Cardiac muscle cell (in vitro differentiated cells and primary cell): Measurements from ENCODE around the gene TOR1B. TPM values are rescaled to one million over a fixed set of nuclear protein-coding genes. Genes with fewer than 3 reads are reported as not detected.
A peak's percentile ranks its signal among the peaks of the same experiment; 100 is the strongest.

Source experiments
- DNase-seq, 2 donors: peaks; one replicate each; pipeline versions ENCODE4 v3.0.0 to v3.0.0-alpha.2; 2010 to 2017; ENCODE audit warnings: low read depth in 1 of 2, low spot score in 1 of 2
- H3K27ac ChIP-seq: fragments of 200-600 bp; sonication (generic); 2 replicates; pipeline ENCODE4 v1.5.1; 2016
- H3K27me3 ChIP-seq: fragments of 200-600 bp; sonication (generic); 2 replicates; pipeline ENCODE4 v1.6.0; 2016; ENCODE audit warnings: control low read depth
- H3K36me3 ChIP-seq: fragments of 200-600 bp; sonication (generic); 2 replicates; pipeline ENCODE4 v1.5.1; 2016; ENCODE audit warnings: control low read depth
- H3K4me1 ChIP-seq: fragments of 200-600 bp; sonication (generic); 2 replicates; pipeline ENCODE4 v1.8.1; 2017; ENCODE audit warnings: low read depth, mild to moderate bottlenecking, mixed run types
- H3K4me3 ChIP-seq: fragments of 200-600 bp; sonication (generic); 2 replicates; pipeline ENCODE4 v1.5.1; 2016; ENCODE audit warnings: mild to moderate bottlenecking
- H3K9me3 ChIP-seq: fragments of 200-600 bp; sonication (generic); 2 replicates; pipeline ENCODE4 v1.5.1; 2017; ENCODE audit warnings: low read depth, mild to moderate bottlenecking, control low read depth
- CTCF ChIP-seq: IDR thresholded peaks from 2 replicates; pipeline ENCODE4 v1.5.1; 2012; ENCODE audit warnings: low read depth, mild to moderate bottlenecking, low read length
- polyA plus RNA-seq: library from polyadenylated mRNA; unstranded; fragments of >200 nt; fragmentation: Nextera tagmentation; extraction: Ambion mirVana; gene quantifications from 2 replicates; pipeline ENCODE4 v1.2.1, GENCODE V29; 2016
- total RNA-seq: library from RNA; depleted of rRNA; stranded (reverse); fragments of >200 nt; gene quantifications from 2 replicates; pipeline ENCODE4 v1.2.3, GENCODE V29; 2016

The TOR1B gene
- total and polyA plus RNA-seq, 2 experiments from 2014 or later, result 12.7 to 18.0 TPM

- TF ChIP-seq CTCF, result no peak
- Histone ChIP-seq H3K9me3 (no peaks in the 10 kb centered on the region), H3K27me3 (no peaks in the 10 kb centered on the region), H3K4me1 (no peaks in the 10 kb centered on the region), H3K36me3 (no peaks in the 10 kb centered on the region), H3K4me3 (peak overlapping the region; percentile 89), H3K27ac (no peak overlapping the region)
- DNase-seq, result no peak
These were observed 684 bp downstream of the TOR1B start for GRCh38 chr9:129803676-129804060.

GRCh38 chr9:129806061-129806460 lies 3.1 kb downstream of the TOR1B start:
- Histone ChIP-seq H3K4me1 (no peaks in the 10 kb centered on the region), H3K27ac (no peak overlapping the region), H3K36me3 (peaks cover 2% of the 10 kb centered on the region), H3K4me3 (no peak overlapping the region), H3K27me3 (no peaks in the 10 kb centered on the region), H3K9me3 (no peaks in the 10 kb centered on the region)
- DNase-seq, result no peak
- TF ChIP-seq CTCF, result no peak

GRCh38 chr9:129809346-129809745 lies 6.4 kb downstream of the TOR1B start:
- no peak overlapping the region for H3K27ac ChIP-seq
- H3K4me1 ChIP-seq, result no peaks in the 10 kb centered on the region
- TF ChIP-seq CTCF, result no peak
- H3K9me3 ChIP-seq, result no peaks in the 10 kb centered on the region
- no peaks in the 10 kb centered on the region for H3K27me3 ChIP-seq
- H3K4me3 ChIP-seq, result no peak overlapping the region
- H3K36me3 ChIP-seq, result peaks cover 13% of the 10 kb centered on the region
- DNase-seq, result no peak

GRCh38 chr9:129810116-129810515 lies 7.1 kb downstream of the TOR1B start:
- no peaks in the 10 kb centered on the region for H3K9me3 ChIP-seq
- H3K4me1 ChIP-seq, result no peaks in the 10 kb centered on the region
- H3K27me3 ChIP-seq, result no peaks in the 10 kb centered on the region
- no peak overlapping the region for H3K27ac ChIP-seq
- H3K4me3 ChIP-seq, result no peak overlapping the region
- H3K36me3 ChIP-seq, result peaks cover 13% of the 10 kb centered on the region
- DNase-seq, result no peak
- TF ChIP-seq CTCF, result no peak

GRCh38 chr9:129810788-129811187 lies 7.8 kb downstream of the TOR1B start:
- TF ChIP-seq CTCF, result no peak
- H3K36me3 ChIP-seq, result peaks cover 13% of the 10 kb centered on the region
- DNase-seq, result no peak
- no peaks in the 10 kb centered on the region for H3K9me3 ChIP-seq
- no peak overlapping the region for H3K27ac ChIP-seq
- no peaks in the 10 kb centered on the region for H3K4me1 ChIP-seq
- H3K27me3 ChIP-seq, result no peaks in the 10 kb centered on the region
- H3K4me3 ChIP-seq, result no peak overlapping the region

- DNase-seq, result peak in 1 of 2 donors; percentile 7
- Histone ChIP-seq H3K36me3 (peaks cover 22% of the 10 kb centered on the region), H3K4me3 (no peak overlapping the region), H3K9me3 (no peaks in the 10 kb centered on the region), H3K27ac (no peak overlapping the region), H3K4me1 (no peaks in the 10 kb centered on the region), H3K27me3 (no peaks in the 10 kb centered on the region)
- TF ChIP-seq CTCF, result no peak
These were observed 9.0 kb downstream of the TOR1B start for GRCh38 chr9:129811967-129812363.
